ENCODE measurements around the gene LSS. TPM values are rescaled to one million over a fixed set of nuclear protein-coding genes. Genes with fewer than 3 reads are reported as not detected.
"Not testable (repeated sequence)": the region's sequence is repeated elsewhere in the genome, so short reads cannot be mapped to it uniquely, and the experiment has no call there.

LSS gene
- total RNA-seq, 1 experiment from 2014 or later: 130 TPM

DNA sequence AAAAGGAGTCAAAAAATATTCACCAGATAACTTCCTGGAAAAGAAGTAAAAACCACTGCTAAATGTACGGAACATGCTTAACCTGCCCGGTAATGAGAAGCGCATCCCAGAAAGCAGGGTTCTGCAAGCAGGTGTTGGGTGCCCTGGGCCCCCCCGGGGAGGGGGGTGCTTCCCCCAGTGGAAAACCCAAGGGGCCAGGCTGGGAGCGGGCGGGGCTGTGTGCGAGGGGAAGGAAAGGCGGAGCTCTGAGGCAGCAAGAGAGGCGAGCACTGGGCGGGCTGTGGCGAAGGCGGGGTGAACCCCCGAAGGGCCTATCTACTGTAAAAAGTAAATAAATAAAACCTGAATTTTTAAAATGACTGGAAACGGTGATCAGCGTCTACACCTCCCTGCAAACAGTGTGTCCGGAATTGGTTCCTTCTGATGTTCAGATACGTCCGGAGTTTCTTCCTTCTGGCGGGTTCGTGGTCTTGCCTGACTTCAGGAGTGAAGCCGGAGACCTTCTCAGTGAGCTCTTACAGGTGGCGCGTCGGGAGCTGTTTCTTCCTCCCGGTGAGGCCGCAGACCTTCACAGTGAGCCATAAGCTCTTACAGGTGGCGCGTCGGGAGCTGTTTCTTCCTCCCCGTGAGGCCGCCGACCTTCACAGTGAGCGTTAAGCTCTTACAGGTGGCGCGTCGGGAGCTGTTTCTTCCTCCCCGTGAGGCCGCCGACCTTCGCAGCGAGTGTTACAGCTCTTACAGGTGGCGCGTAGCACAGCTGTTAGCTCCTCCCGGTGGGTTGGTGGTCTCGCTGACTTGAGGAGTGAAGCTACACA, 86.6 kb downstream of the LSS start:
- no peaks in the 10 kb centered on the region for H3K4me1 ChIP-seq (ENCODE audit: insufficient read depth, low read length, poor library complexity, severe bottlenecking)
- no peak for TF ChIP-seq CTCF (conservative IDR thresholded peaks at IDR 0.05; ENCODE audit: low read depth, low read length)
- TF ChIP-seq EZH2 (IDR thresholded peaks at IDR 0.05; ENCODE audit: borderline replicate concordance, low read depth, low read length, poor library complexity, severe bottlenecking): no peak
- no peaks in the 10 kb centered on the region for H3K9me3 ChIP-seq (ENCODE audit: low read depth, low read length, poor library complexity, severe bottlenecking)
- CTCF ChIA-PET: no interaction called here
- POLR2A ChIA-PET (ENCODE audit: low non-redundant PET): no interaction called here
- no peak for DNase-seq (ENCODE audit: low spot score)
- no peak overlapping the region for H3K4me3 ChIP-seq (ENCODE audit: low read depth, low read length, poor library complexity, severe bottlenecking)
- H3K36me3 ChIP-seq (ENCODE audit: insufficient read depth, low read length, poor library complexity, severe bottlenecking): no peaks in the 10 kb centered on the region
- no peaks in the 10 kb centered on the region for H3K27me3 ChIP-seq (replicated peaks; ENCODE audit: insufficient read depth, low read depth, low read length, poor library complexity)
- intact Hi-C loops (cut with micrococcal nuclease; ENCODE audit: unreplicated experiment): loop anchor here (5.0 kb wide), 1 partner anchor 170 kb away; no protein-coding TSS in a partner anchor
- BruUV-seq (replicated peaks): no TSS peak
- no peak overlapping the region for H3K27ac ChIP-seq (ENCODE audit: low read depth, low read length, poor library complexity, severe bottlenecking)

GRCh38 chr21:46140352-46141003, 88.1 kb downstream of the LSS start:
- H3K4me1 ChIP-seq (ENCODE audit: insufficient read depth, low read length, poor library complexity, severe bottlenecking); H3K36me3 ChIP-seq (ENCODE audit: insufficient read depth, low read length, poor library complexity, severe bottlenecking); H3K4me3 ChIP-seq (ENCODE audit: low read depth, low read length, poor library complexity, severe bottlenecking); H3K27me3 ChIP-seq (replicated peaks; ENCODE audit: insufficient read depth, low read depth, low read length, poor library complexity); DNase-seq (ENCODE audit: low spot score); POLR2A ChIA-PET (ENCODE audit: low non-redundant PET); H3K9me3 ChIP-seq (ENCODE audit: low read depth, low read length, poor library complexity, severe bottlenecking); H3K27ac ChIP-seq (ENCODE audit: low read depth, low read length, poor library complexity, severe bottlenecking); CTCF ChIA-PET; BruUV-seq (replicated peaks): not testable (repeated sequence)
- intact Hi-C loops (cut with micrococcal nuclease; ENCODE audit: unreplicated experiment): loop anchor here (5.0 kb wide), 1 partner anchor 168 kb away; no protein-coding TSS in a partner anchor

DNA sequence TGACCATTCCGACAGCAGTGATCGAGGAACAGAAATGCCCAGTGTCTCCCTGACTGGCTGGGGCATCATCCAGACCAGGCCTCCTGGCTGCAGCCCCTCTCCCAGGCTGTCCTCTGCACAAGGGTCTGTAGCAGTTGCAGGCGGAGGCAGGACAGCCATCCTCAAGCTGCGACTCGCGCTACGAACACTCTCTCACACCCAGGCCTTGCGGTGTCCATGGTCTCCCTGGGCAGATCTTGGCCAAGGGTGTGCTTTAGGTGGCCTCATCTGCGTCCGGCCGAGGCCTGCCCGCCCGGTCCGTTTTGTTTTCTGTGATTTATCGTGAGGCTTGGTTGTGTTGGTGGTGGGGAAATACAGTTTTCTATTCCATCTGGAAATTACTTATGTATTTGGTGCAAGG, 88.9 kb downstream of the LSS start:
- ChIA-PET POLR2A (ENCODE audit: low non-redundant PET) (no interaction called here), CTCF (no interaction called here)
- H3K9me3 ChIP-seq (ENCODE audit: low read depth, low read length, poor library complexity, severe bottlenecking): no peaks in the 10 kb centered on the region
- DNase-seq (ENCODE audit: low spot score): no peak
- BruUV-seq (replicated peaks): no TSS peak
- TF ChIP-seq CTCF (conservative IDR thresholded peaks at IDR 0.05; ENCODE audit: low read depth, low read length): no peak
- no peak for TF ChIP-seq EZH2 (IDR thresholded peaks at IDR 0.05; ENCODE audit: borderline replicate concordance, low read depth, low read length, poor library complexity, severe bottlenecking)
- H3K4me1 ChIP-seq (ENCODE audit: insufficient read depth, low read length, poor library complexity, severe bottlenecking): peaks cover 7% of the 10 kb centered on the region
- H3K27ac ChIP-seq (ENCODE audit: low read depth, low read length, poor library complexity, severe bottlenecking): no peak overlapping the region
- intact Hi-C loops (cut with micrococcal nuclease; ENCODE audit: unreplicated experiment): loop anchor here (5.0 kb wide), 1 partner anchor 167 kb away; no protein-coding TSS in a partner anchor
- no peaks in the 10 kb centered on the region for H3K27me3 ChIP-seq (replicated peaks; ENCODE audit: insufficient read depth, low read depth, low read length, poor library complexity)
- no peaks in the 10 kb centered on the region for H3K36me3 ChIP-seq (ENCODE audit: insufficient read depth, low read length, poor library complexity, severe bottlenecking)
- H3K4me3 ChIP-seq (ENCODE audit: low read depth, low read length, poor library complexity, severe bottlenecking): no peak overlapping the region
